HepG2 (cell line): ENCODE data around the gene KIF24. TPM values are rescaled to one million over a fixed set of nuclear protein-coding genes. Genes with fewer than 3 reads are reported as not detected.
A peak's percentile ranks its signal among the peaks of the same experiment; 100 is the strongest.

Experiments
- ATF4 ChIP-seq, 2 experiments: fragments of 450-650 bp in 1 of 2; sonication (generic) in 1 of 2; formaldehyde crosslinking; IDR thresholded peaks; 2 replicates each; pipeline versions ENCODE4 v1.5.0 to v1.8.0; 2020 to 2022; ENCODE audit warnings: mild to moderate bottlenecking in 1 of 2, missing genetic modification reagents in 1 of 2
- EED ChIP-seq: sonication (generic); formaldehyde crosslinking; IDR thresholded peaks from 2 replicates; pipeline ENCODE4 v1.5.0; 2020; ENCODE audit warnings: mild to moderate bottlenecking, missing genetic modification reagents
- HNRNPL ChIP-seq: fragments of 200-400 bp; formaldehyde crosslinking; IDR thresholded peaks from 2 replicates; pipeline ENCODE4 v1.6.1; 2017; ENCODE audit warnings: mild to moderate bottlenecking, low read depth, low read length
- LRRFIP1 ChIP-seq: sonication (generic); formaldehyde crosslinking; conservative IDR thresholded peaks from 2 replicates; pipeline ENCODE4 v1.4.0; 2020; ENCODE audit warnings: missing genetic modification reagents
- NCOA5 ChIP-seq: sonication (generic); formaldehyde crosslinking; IDR thresholded peaks from 2 replicates; pipeline ENCODE4 v1.4.0; 2020; ENCODE audit warnings: missing genetic modification reagents
- ONECUT2 ChIP-seq: sonication (generic); formaldehyde crosslinking; IDR thresholded peaks from 2 replicates; pipeline ENCODE4 v1.4.0; 2020; ENCODE audit warnings: missing genetic modification reagents
- PRDM4 ChIP-seq: sonication (generic); formaldehyde crosslinking; IDR thresholded peaks from 2 replicates; pipeline ENCODE4 v1.9.0; 2021; ENCODE audit warnings: missing genetic modification reagents, borderline replicate concordance
- TCF7L2 ChIP-seq: IDR thresholded peaks from 2 replicates; pipeline ENCODE4 v1.6.1; 2011; ENCODE audit warnings: mild to moderate bottlenecking, low read depth, low read length, moderate library complexity
- USF2 ChIP-seq, 2 experiments: sonication (generic) in 1 of 2; formaldehyde crosslinking in 1 of 2; IDR thresholded peaks; 2 replicates each; pipeline versions ENCODE4 v1.5.1 to v1.6.1; 2011 to 2020; ENCODE audit warnings: borderline replicate concordance in 1 of 2, low read depth in 1 of 2, low read length in 1 of 2, mild to moderate bottlenecking in 1 of 2, missing genetic modification reagents in 1 of 2, moderate library complexity in 1 of 2
- YEATS4 ChIP-seq: sonication (generic); formaldehyde crosslinking; IDR thresholded peaks from 2 replicates; pipeline ENCODE4 v1.4.0; 2020; ENCODE audit warnings: missing genetic modification reagents, borderline replicate concordance
- ZBTB8A ChIP-seq: sonication (generic); formaldehyde crosslinking; IDR thresholded peaks from 2 replicates; pipeline ENCODE4 v1.4.0; 2020; ENCODE audit warnings: mild to moderate bottlenecking, low read depth, missing genetic modification reagents, borderline replicate concordance
- ZMYM2 ChIP-seq: sonication (generic); formaldehyde crosslinking; IDR thresholded peaks from 2 replicates; pipeline ENCODE4 v1.8.0; 2022; ENCODE audit warnings: mild to moderate bottlenecking, missing genetic modification reagents
- ZNF205 ChIP-seq: IDR thresholded peaks from 2 replicates; pipeline ENCODE4 v1.6.1; 2018; ENCODE audit warnings: missing biosample characterization, missing genetic modification reagents
- ZNF280B ChIP-seq: sonication (generic); formaldehyde crosslinking; IDR thresholded peaks from 2 replicates; pipeline ENCODE4 v1.5.0; 2020; ENCODE audit warnings: missing genetic modification reagents, mild to moderate bottlenecking, borderline replicate concordance
- ZNF44 ChIP-seq: sonication (generic); formaldehyde crosslinking; IDR thresholded peaks from 2 replicates; pipeline ENCODE4 v1.5.1; 2020; ENCODE audit warnings: mild to moderate bottlenecking, missing genetic modification reagents
- ZNF879 ChIP-seq: sonication (generic); formaldehyde crosslinking; IDR thresholded peaks from 2 replicates; pipeline ENCODE4 v1.8.1; 2023; ENCODE audit warnings: missing genetic modification reagents
- polyA plus RNA-seq, 8 experiments: library from polyadenylated mRNA; depleted of rRNA in 3 of 8; stranded (reverse) in 7 of 8; unstranded in 1 of 8; fragments of >200 nt; fragmentation: Illumina TruSeq in 4 of 8; extraction: Trizol in 4 of 8; gene quantifications; 2 replicates each; pipeline versions ENCODE4 v1.2.1 to v1.2.3, GENCODE V29; 2011 to 2016; ENCODE audit warnings: low read depth in 4 of 8, missing spikeins in 1 of 8, mixed read lengths in 1 of 8; ENCODE audit not compliant: insufficient read depth in 1 of 8
- total RNA-seq, 5 experiments: library from RNA; depleted of rRNA; stranded (reverse); fragments of >200 nt; fragmentation: Illumina TruSeq; extraction: Trizol; gene quantifications; 2 replicates each; pipeline ENCODE4 v1.2.3, GENCODE V29; 2016; ENCODE audit warnings: low read depth in 1 of 5

The KIF24 gene
- total and polyA plus RNA-seq, 2 of the 13 experiments (the other 11 are each of a cell fraction or from before 2014, with no cell fraction given), result 1.1 to 3.0 TPM

GRCh38 chr9:34376596-34377403, 47.7 kb upstream of the KIF24 start, which contains the start of gene MYORG (continued):
- peak; percentile 99 for TF ChIP-seq ZBTB8A (CRISPR knock-in tag)
- TF ChIP-seq NCOA5, result no peak
- 0 out of 4 replicates have a peak, but pooled peaks of 1 of the 2 experiments have one; percentile 27 for TF ChIP-seq ATF4 (CRISPR knock-in tag; IDR thresholded peaks at IDR 0.05)
- TF ChIP-seq ZNF44 (CRISPR knock-in tag), result no peak
- peak; percentile 48 for TF ChIP-seq ZMYM2
- no peak for TF ChIP-seq EED (CRISPR knock-in tag)
- TF ChIP-seq YEATS4 (CRISPR knock-in tag), result peak; percentile 63; the same call in 1 of the 2 replicates
- no peak for TF ChIP-seq USF2 (IDR thresholded peaks at IDR 0.05; ENCODE audit: low read depth, low read length)
- TF ChIP-seq USF2 (CRISPR knock-in tag; IDR thresholded peaks at IDR 0.05; ENCODE audit: borderline replicate concordance), result no peak
- no peak for TF ChIP-seq TCF7L2
- peak; percentile 75; the same call in 1 of the 2 replicates for TF ChIP-seq HNRNPL
- no peak for TF ChIP-seq ZNF879 (CRISPR knock-in tag)
- TF ChIP-seq ONECUT2, result no peak
- TF ChIP-seq ZNF205 (CRISPR knock-in tag), result no peak
- TF ChIP-seq ZNF280B (CRISPR knock-in tag), result no peak
- no peak for TF ChIP-seq PRDM4 (CRISPR knock-in tag)
- no peak for TF ChIP-seq LRRFIP1 (CRISPR knock-in tag)
